ENCODE measurements around the gene COLEC12. TPM values are rescaled to one million over a fixed set of nuclear protein-coding genes. Genes with fewer than 3 reads are reported as not detected.

The COLEC12 gene
- total RNA-seq, 1 experiment from 2014 or later: not detected

GRCh38 chr18:396251-396555, 104.3 kb downstream of the COLEC12 start:
- Histone ChIP-seq H3K4me2 (ENCODE audit: low read length) (no peak overlapping the region), H3K79me2 (ENCODE audit: insufficient read depth, low read length) (no peaks in the 10 kb centered on the region), H3K27me3 (ENCODE audit: insufficient read depth, low read length) (0 out of 2 replicates have a peak, but pooled peaks cover 6% of the 10 kb centered on the region), H3K4me1 (ENCODE audit: control insufficient read depth in 1 of 2, insufficient read depth in 2 of 2, low read length in 2 of 2) (no peaks in the 10 kb centered on the region), H3K27ac (ENCODE audit: low read depth, low read length) (no peak overlapping the region), H3K9me2 (ENCODE audit: insufficient read depth) (no peaks in the 10 kb centered on the region), H4K20me1 (ENCODE audit: insufficient read depth) (no peaks in the 10 kb centered on the region), H2AFZ (ENCODE audit: low read depth, low read length, poor library complexity, severe bottlenecking) (no peak overlapping the region), H3K9me3 (ENCODE audit: control insufficient read depth in 1 of 2, insufficient read depth in 1 of 2, low read depth in 1 of 2, low read length in 2 of 2) (no peaks in the 10 kb centered on the region), H3K4me3 (replicated peaks in 1 of 2; ENCODE audit: low read depth in 1 of 2, low read length in 2 of 2) (no peak overlapping the region), H3K9ac (ENCODE audit: low read length) (no peak overlapping the region), H3K36me3 (ENCODE audit: control insufficient read depth in 1 of 2, insufficient read depth in 2 of 2, low read length in 2 of 2) (no peaks in the 10 kb centered on the region)
- DNase-seq (ENCODE audit: low read depth, low spot score) (no peak), ATAC-seq (no peak)
- intact Hi-C loops (cut with micrococcal nuclease): no loop called here
- TF ChIP-seq ZFX (IDR thresholded peaks at IDR 0.05) (no peak), POLR2A (IDR thresholded peaks at IDR 0.05; ENCODE audit: borderline replicate concordance, extremely low read depth, insufficient read depth, insufficient read length) (no peak), CEBPB (IDR thresholded peaks at IDR 0.05; ENCODE audit: low read depth) (no peak), ZNF274 (IDR thresholded peaks at IDR 0.05; ENCODE audit: low read depth, low read length) (no peak), SP1 (IDR thresholded peaks at IDR 0.05; ENCODE audit: low read depth) (no peak), RAD21 (IDR thresholded peaks at IDR 0.05; ENCODE audit: low read depth) (no peak), EGR1 (IDR thresholded peaks at IDR 0.05; ENCODE audit: low read depth) (no peak)
- RAD21 ChIA-PET (ENCODE audit: low non-redundant PET in 1 of 2, low total read pairs in 2 of 2, uncharacterized antibody in 2 of 2, unreplicated experiment in 2 of 2): no interaction called here
- no TSS peak for BruUV-seq (replicated peaks)
- POLR2A ChIA-PET: no interaction called here
- CTCF ChIA-PET: no interaction called here

DNA sequence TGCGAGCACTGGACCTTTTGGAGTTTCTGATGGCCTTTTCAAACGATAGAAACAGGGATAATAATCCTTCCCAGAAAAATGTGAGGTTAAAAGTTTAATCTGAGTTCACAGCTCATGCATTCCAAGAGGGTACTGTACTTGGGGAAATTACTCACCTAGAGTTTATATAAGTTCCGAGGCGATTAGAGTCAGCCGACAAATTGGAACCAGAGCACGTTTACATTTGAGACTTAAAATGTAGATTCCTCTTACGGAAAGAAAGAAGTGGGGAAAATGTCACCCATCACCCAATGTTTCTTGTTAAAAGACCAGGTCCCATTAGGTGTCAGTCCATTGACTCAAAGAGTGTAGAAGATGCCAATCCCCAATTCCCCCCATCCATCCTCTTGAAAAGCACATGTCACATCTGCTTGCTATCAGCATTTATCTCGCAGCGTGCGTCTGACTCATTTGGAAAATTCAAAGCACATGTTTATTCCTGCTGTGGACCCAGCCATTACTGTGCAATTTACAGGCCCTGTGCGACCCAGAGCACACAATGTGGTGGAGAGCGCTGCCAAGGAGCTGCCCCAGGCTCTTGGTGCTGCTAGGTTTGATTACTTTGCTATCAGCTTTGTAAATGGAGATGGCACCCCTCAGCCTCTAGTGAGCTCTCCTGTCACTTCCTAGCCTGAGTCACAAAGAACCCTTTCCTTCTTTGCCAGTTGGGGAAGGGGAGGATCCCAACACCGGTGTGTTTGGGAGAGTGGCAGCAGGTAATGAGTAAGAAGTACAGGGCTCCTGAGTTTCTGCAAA, 104.8 kb downstream of the COLEC12 start:
- Histone ChIP-seq H3K79me2 (ENCODE audit: insufficient read depth, low read length) (no peaks in the 10 kb centered on the region), H3K4me2 (ENCODE audit: low read length) (no peak overlapping the region), H3K4me1 (ENCODE audit: control insufficient read depth in 1 of 2, insufficient read depth in 2 of 2, low read length in 2 of 2) (no peaks in the 10 kb centered on the region), H3K4me3 (replicated peaks in 1 of 2; ENCODE audit: low read depth in 1 of 2, low read length in 2 of 2) (no peak overlapping the region), H2AFZ (ENCODE audit: low read depth, low read length, poor library complexity, severe bottlenecking) (no peak overlapping the region), H3K27ac (ENCODE audit: low read depth, low read length) (no peak overlapping the region), H3K9me3 (ENCODE audit: control insufficient read depth in 1 of 2, insufficient read depth in 1 of 2, low read depth in 1 of 2, low read length in 2 of 2) (no peaks in the 10 kb centered on the region), H3K36me3 (ENCODE audit: control insufficient read depth in 1 of 2, insufficient read depth in 2 of 2, low read length in 2 of 2) (no peaks in the 10 kb centered on the region), H3K27me3 (ENCODE audit: insufficient read depth, low read length) (0 out of 2 replicates have a peak, but pooled peaks cover 2% of the 10 kb centered on the region), H4K20me1 (ENCODE audit: insufficient read depth) (no peaks in the 10 kb centered on the region), H3K9ac (ENCODE audit: low read length) (no peak overlapping the region), H3K9me2 (ENCODE audit: insufficient read depth) (no peaks in the 10 kb centered on the region)
- ChIA-PET RAD21 (ENCODE audit: low non-redundant PET in 1 of 2, low total read pairs in 2 of 2, uncharacterized antibody in 2 of 2, unreplicated experiment in 2 of 2) (no interaction called here), POLR2A (no interaction called here), CTCF (no interaction called here)
- DNase-seq (ENCODE audit: low read depth, low spot score) (no peak), ATAC-seq (no peak)
- intact Hi-C loops (cut with micrococcal nuclease): no loop called here
- no TSS peak for BruUV-seq (replicated peaks)
- TF ChIP-seq SRF (IDR thresholded peaks at IDR 0.05; ENCODE audit: low read depth) (no peak), CTCF (IDR thresholded peaks at IDR 0.05 in 2 of 3, conservative IDR thresholded peaks at IDR 0.05 in 1 of 3; ENCODE audit: borderline replicate concordance in 1 of 3, insufficient read depth in 1 of 3, low read depth in 2 of 3, low read length in 2 of 3) (no peak)

All from HCT116 (cell line).